Fibroblast of upper back skin (primary cell): ENCODE data around the gene NELFCD.
"Not testable (repeated sequence)": the region's sequence is repeated elsewhere in the genome, so short reads cannot be mapped to it uniquely, and the experiment has no call there.

Source experiments
- DNase-seq: peaks from one replicate; pipeline ENCODE4 v3.0.0-alpha.2; 2013

The NELFCD gene

GRCh38 chr20:58980711-58981627, at the start of gene NELFCD:
NELFCD (plus strand) TSS chr20:58981256; CDS start chr20:58981310, 54 bp downstream.
- peak; percentile 82 for DNase-seq

DNA sequence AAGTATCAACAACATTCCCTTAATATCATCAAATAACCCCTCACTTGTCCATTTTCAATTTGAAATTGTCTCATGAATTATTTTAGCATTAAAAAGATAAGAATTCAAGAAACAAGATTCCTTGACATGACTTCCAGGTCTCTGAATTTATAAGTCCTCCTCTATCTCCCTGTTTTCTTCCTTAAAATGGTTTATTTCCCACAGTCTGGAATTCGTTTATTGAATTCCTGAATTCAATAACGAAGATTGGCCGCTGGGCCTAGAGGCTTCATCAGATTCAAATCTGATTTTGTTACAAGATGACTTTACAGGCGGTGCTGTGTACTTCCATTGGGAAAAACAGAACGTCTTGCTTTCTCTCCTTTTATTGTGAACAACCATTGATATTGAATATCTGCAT, 48.9 kb upstream of the NELFCD start:
- DNase-seq: no peak

GRCh38 chr20:58938078-58938477, 43.0 kb upstream of the NELFCD start:
- DNase-seq: no peak

- no peak for DNase-seq
Observed at GRCh38 chr20:58938541-58938940, 42.5 kb upstream of the NELFCD start.

GRCh38 chr20:58941471-58941870, 39.6 kb upstream of the NELFCD start:
- DNase-seq: no peak

DNA sequence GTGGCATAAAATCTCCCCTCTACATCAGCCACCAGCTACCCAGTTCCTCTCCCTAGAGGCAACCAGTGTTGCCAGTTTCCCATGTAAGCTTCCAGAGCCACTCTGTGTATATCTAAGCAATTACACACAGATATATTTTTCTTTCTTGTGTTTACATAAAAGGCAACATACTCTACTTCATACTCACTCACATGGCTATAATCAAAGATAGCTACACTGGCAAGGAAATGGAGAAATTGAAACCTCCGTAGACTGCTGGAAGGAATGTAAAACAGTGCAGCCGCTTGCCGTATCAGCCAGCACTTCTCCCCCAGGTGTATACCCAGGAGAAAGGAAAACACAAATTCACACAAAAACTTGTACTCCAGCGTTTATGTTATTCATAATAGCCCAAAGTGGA, 38.5 kb upstream of the NELFCD start:
- DNase-seq: no peak

- DNase-seq: no peak
Observed at GRCh38 chr20:58944610-58945009, 36.4 kb upstream of the NELFCD start.

DNA sequence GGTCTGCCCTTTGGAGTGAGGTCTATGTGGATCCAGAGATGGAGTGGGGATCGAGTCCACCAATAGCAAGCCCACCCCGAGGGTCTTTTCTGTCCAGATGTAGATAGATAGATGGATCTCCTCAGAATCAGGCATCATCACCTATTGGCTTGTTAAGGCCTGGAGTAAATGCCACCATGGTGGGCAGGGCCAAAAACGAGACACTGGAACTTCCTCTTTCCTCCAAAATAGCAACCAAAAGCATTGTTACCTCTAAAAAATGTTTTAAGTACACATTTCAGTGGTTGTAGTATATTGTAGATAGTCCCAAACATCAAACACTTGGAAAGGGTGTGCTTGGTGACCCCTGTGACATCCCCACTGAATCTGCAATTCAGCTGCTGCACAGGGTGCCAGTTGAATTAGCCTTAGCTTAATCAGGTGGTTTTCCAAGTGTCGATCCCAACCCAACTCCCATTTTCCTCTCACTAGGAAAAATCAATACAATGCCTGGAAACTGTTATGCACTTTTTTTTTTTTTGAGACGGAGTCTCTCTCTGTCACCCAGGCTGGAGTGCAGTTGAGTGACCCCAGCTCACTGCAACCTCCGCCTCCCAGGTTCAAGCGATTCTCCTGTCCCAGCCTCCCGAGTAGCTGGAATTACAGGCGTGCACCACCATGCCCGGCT, 35.0 kb upstream of the NELFCD start:
- no peak for DNase-seq

DNA sequence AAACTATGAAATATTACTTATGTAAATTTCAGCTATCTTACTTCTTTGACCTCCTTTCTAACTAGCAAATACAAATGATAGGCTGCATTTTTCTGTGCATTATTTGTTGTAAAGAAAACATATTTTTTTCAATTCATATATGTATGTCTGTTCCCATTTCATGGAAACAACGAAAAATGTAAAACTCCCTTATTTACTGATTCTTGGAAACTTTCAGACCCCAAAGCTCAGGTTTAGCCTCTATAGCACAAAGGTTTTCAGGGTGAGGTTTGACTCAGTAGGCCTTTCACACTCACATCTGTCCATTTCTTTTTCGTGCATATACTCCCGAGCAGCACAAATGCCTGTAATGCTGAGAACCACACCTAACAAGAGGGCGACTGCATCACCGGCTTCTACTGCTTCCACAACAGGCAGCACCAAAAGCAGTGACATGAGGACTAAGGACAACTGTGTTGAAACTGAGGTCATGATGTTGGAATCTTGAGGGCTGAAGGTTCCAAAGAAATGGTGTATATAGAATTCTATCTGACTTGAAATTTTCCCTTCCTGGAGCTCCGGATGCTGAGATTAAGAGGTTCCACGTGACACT, 33.2 kb upstream of the NELFCD start:
- not testable (repeated sequence) for DNase-seq

- DNase-seq: no peak
Observed at GRCh38 chr20:58950603-58951002, 30.5 kb upstream of the NELFCD start.

GRCh38 chr20:58953050-58953449, 28.0 kb upstream of the NELFCD start:
- DNase-seq: no peak

DNA sequence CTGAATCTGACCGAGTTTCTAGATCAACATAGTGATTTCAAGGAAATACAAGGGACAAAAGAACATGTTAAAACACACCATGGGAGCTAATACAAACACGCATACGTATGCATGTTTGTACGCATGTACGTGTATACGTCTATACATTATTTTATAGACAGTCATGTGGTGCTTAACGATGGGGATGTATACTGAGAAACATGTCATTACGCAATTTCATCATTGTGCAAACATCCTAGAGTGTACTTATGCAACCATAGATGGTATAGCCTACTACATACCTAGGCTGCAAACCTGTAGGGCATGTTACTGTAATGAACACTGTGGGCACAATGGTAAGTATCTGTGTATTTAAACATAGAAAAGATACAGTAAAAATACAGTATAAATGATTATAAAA, 25.0 kb upstream of the NELFCD start:
- no peak for DNase-seq

DNA sequence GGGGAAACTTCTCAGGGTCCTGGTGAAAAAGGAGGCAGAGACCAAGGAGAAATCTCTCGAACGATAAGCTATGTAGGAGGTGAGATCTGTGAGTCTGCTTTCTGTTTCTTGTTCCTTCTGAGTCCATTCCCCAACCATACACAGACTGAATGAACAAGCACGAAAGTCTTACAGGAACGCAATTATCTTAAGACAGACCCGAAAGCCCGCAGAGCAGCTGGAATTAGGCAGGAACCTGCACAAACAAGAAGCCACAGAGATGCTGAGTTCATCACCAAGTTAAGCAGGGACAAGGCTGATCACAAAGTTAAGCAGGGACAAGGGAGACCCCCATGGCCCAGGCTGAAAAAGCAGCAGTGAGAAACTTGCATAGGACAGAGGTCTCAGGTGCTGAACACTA, 21.4 kb upstream of the NELFCD start:
- DNase-seq: no peak

DNA sequence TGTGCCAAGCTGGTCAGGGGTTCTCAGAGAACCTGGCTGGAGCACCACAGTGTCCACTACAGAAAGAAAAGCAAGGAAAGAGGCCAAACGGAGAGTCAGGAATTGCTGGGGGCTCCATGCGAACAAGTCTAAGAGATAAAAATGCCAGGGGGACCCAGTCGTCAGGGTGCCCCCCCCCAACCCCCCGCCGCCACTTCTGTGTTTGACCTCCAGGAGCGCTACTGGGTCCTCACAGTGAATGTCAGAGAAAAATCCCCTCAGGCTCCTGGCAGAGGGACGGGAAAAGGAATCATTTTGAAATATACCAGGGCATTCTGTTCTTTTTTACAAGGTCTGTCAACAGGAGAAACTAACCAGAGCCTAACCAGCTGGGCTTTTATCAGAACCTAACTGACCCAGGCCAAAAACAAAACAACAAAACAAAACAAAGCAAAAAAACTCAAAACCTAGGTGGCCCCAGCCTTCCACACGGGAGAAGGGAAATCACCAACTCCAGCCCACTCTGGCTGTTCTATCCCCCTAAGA, 17.9 kb upstream of the NELFCD start:
- no peak for DNase-seq

DNA sequence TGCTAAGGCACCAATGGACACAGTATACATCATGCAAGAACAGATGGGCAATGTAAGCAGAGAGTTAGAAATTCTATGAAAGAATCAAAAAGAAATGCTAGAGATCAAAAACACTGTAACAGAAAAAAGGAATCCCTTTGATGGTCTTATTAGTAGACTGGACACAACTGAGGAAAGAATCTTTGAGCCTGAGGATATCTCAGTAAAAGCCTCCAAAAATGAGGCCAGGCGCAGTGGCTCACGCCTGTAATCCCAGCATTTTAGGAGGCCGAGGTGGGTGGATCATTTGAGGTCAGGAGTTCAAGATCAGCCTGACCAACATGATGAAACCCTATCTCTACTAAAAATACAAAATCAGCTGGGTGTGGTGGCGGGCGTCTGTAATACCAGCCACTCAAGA, 17.1 kb upstream of the NELFCD start:
- DNase-seq: not testable (repeated sequence)

DNA sequence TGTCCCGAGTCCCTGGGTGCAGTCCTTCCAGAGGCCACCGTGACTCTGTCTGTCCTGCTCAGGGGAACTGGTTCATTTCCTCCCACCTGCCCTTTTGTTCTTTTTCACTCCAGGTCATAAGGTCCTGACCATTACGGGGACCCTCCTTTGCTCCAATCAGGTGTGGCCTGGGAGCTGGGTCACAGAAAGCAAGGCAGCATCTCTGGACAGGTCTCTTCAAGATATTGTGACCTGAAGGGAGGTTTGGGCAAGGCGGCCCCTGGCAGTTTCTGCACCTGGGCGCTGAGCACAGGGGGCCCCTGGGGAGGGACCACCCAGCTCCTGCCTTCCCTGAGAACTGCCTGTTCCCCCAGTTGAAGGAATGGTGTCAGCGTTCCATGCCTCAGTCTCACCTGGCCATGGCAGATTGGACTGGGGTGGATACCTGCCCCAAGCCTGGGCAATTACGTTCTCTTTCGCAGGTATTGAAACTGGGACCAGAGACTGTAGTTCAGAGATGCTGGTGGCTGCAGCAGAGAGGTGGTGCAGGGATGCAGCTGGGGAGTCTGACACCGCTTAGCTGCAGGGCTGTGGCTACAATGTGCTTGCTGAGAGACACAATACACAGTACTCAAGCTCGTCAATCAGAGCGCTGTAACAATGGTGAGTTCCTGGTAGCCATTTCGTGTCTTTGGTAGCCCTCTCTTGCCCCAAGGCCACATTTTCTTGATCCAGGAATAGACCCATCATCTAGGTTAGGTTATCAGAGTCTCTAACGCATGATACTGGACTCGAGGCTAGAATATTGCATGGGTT, 15.6 kb upstream of the NELFCD start:
- no peak for DNase-seq

- no peak for DNase-seq
Observed at GRCh38 chr20:58967652-58968429, 13.2 kb upstream of the NELFCD start.

- DNase-seq: no peak
Observed at GRCh38 chr20:58969439-58969838, 11.6 kb upstream of the NELFCD start.

DNA sequence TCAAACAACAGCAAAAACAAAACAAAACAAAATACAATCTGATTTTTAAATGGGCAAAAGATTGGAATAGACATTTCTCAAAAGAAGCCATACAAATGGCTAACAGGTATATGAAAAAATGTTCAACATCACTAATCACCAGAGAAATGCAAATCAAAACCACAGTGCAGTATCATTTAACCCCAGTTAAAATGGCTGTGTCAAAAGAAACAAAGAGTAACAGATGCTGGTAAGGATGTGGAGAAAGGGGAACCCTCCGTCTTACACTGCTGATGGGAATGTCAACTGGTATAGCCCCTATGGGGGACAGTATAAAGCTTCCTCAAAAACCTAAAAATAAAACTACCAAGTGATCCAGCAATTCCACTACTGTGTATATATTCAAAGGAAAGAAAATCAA, 10.9 kb upstream of the NELFCD start:
- DNase-seq: no peak

GRCh38 chr20:58971429-58971828, 9.6 kb upstream of the NELFCD start:
- DNase-seq: no peak

- DNase-seq: no peak
Observed at GRCh38 chr20:58973179-58973578, 7.9 kb upstream of the NELFCD start.

DNA sequence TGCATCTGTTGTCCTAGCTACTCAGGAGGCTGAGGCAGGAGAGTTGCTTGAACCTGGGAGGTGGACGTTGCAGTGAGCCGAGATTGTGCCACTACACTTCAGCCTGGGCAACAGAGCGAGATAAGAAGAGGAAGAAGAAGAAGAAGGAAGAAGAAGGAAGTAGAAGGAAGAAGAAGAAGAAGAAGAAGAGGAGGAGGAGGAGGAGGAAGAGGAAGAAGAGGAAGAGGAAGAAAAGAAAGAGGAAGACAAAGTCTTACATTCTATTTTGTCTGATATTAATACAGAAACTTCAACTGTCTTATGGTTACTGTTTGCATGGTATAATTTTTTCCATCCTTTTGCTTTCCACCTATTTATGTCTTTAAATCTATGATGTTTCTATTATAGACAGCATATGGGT, 7.2 kb upstream of the NELFCD start:
- no peak for DNase-seq
